RWPE2 (cell line): ENCODE data around the gene GLTP.

Experiments
- ATAC-seq: fragments of 200-7000 bp; cut with Tn5 transposase; 3 replicates; pipeline ENCODE4 v1.9.1; 2021; ENCODE audit warnings: low read depth
- DNase-seq: peaks from one replicate; pipeline ENCODE4 v3.0.0-alpha.2; 2020; ENCODE audit warnings: low spot score
- H3K27ac ChIP-seq: fragments of 450-650 bp; 2 replicates; pipeline ENCODE4 v1.5.1; 2017; ENCODE audit warnings: mild to moderate bottlenecking; ENCODE audit not compliant: poor library complexity, severe bottlenecking
- H3K27me3 ChIP-seq: fragments of 250-450 bp; sonication (Bioruptor Pico); 2 replicates; pipeline ENCODE4 v1.5.1; 2021; ENCODE audit warnings: mild to moderate bottlenecking, moderate library complexity; ENCODE audit not compliant: insufficient read depth, poor library complexity, severe bottlenecking
- H3K36me3 ChIP-seq: fragments of 250-450 bp; sonication (Bioruptor Pico); 2 replicates; pipeline ENCODE4 v1.5.1; 2020; ENCODE audit warnings: low read depth, mild to moderate bottlenecking, moderate library complexity
- H3K4me1 ChIP-seq: fragments of 250-450 bp; sonication (Bioruptor Pico); 2 replicates; pipeline ENCODE4 v1.5.1; 2021; ENCODE audit warnings: mild to moderate bottlenecking, moderate library complexity; ENCODE audit not compliant: insufficient read depth, poor library complexity, severe bottlenecking
- H3K4me3 ChIP-seq: fragments of 250-450 bp; sonication (Bioruptor Pico); 2 replicates; pipeline ENCODE4 v1.5.1; 2021; ENCODE audit warnings: mild to moderate bottlenecking, moderate library complexity; ENCODE audit not compliant: severe bottlenecking
- H3K9me3 ChIP-seq: fragments of 250-450 bp; sonication (Bioruptor Pico); 2 replicates; pipeline ENCODE4 v1.5.1; 2021; ENCODE audit warnings: mild to moderate bottlenecking, moderate library complexity; ENCODE audit not compliant: severe bottlenecking
- CTCF ChIP-seq: fragments of 450-650 bp; IDR thresholded peaks from one replicate; pipeline ENCODE4 v1.5.1; 2017; ENCODE audit warnings: mild to moderate bottlenecking, moderate library complexity; ENCODE audit not compliant: poor library complexity, severe bottlenecking

GLTP gene

GRCh38 chr12:109827566-109828550, 52.5 kb downstream of the GLTP start:
- H3K4me3 ChIP-seq = no peak overlapping the region
- DNase-seq (no peak), ATAC-seq (no peak)
- no peak for TF ChIP-seq CTCF
- no peaks in the 10 kb centered on the region for H3K9me3 ChIP-seq
- H3K36me3 ChIP-seq = no peaks in the 10 kb centered on the region
- peaks cover 7% of the 10 kb centered on the region for H3K4me1 ChIP-seq
- no peak overlapping the region for H3K27ac ChIP-seq
- H3K27me3 ChIP-seq = no peaks in the 10 kb centered on the region

DNA sequence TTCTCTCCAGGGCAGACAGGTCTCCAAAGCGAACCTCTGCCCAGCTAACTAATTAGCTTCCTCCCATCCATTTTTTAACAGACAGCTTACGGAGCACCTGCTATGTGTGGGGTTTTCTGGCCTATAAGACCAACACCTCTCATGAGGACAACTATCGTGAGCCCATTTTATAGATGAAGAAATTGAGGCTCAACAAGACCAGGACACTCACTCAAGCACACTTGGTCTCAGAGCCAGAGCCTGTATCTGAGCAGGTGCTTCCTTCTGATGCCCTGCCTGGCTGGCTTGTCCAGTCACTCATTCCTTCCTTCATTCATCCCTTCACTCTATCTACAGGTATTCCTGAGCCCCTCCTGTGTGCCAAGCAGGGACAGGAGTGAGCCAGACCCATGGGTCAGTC, 53.3 kb downstream of the GLTP start:
- no peak for ATAC-seq
- no peak for TF ChIP-seq CTCF
- Histone ChIP-seq H3K27ac (no peak overlapping the region), H3K4me1 (peaks cover 15% of the 10 kb centered on the region), H3K27me3 (no peaks in the 10 kb centered on the region), H3K36me3 (no peaks in the 10 kb centered on the region), H3K9me3 (no peaks in the 10 kb centered on the region), H3K4me3 (no peak overlapping the region)
- no peak for DNase-seq

GRCh38 chr12:109824731-109825130, 55.6 kb downstream of the GLTP start:
- Histone ChIP-seq H3K27ac (no peak overlapping the region), H3K36me3 (no peaks in the 10 kb centered on the region), H3K4me1 (peaks cover 33% of the 10 kb centered on the region), H3K4me3 (no peak overlapping the region), H3K9me3 (no peaks in the 10 kb centered on the region), H3K27me3 (no peaks in the 10 kb centered on the region)
- TF ChIP-seq CTCF = no peak
- no peak for ATAC-seq
- DNase-seq = no peak

GRCh38 chr12:109822951-109823411, 57.4 kb downstream of the GLTP start:
- peak overlapping the region; percentile 76 for H3K27ac ChIP-seq
- no peak for TF ChIP-seq CTCF
- H3K4me1 ChIP-seq = peaks cover 47% of the 10 kb centered on the region

GRCh38 chr12:109822416-109822815, 57.9 kb downstream of the GLTP start:
- peaks cover 47% of the 10 kb centered on the region for H3K4me1 ChIP-seq
- DNase-seq (no peak), ATAC-seq (no peak)
- no peaks in the 10 kb centered on the region for H3K27me3 ChIP-seq
- no peaks in the 10 kb centered on the region for H3K36me3 ChIP-seq
- H3K9me3 ChIP-seq = no peaks in the 10 kb centered on the region
- no peak for TF ChIP-seq CTCF
- H3K27ac ChIP-seq = peak overlapping the region; percentile 76
- no peak overlapping the region for H3K4me3 ChIP-seq

More at GRCh38 chr12:109822951-109823411, 57.4 kb downstream of the GLTP start:
- H3K9me3 ChIP-seq = no peaks in the 10 kb centered on the region
- no peak for DNase-seq
- ATAC-seq = peak; percentile 28
- H3K4me3 ChIP-seq = no peak overlapping the region
- no peaks in the 10 kb centered on the region for H3K36me3 ChIP-seq
- H3K27me3 ChIP-seq = no peaks in the 10 kb centered on the region
